Astrocyte of the spinal cord (primary cell): ENCODE measurements around the gene TUSC1.

ENCODE experiments used
- DNase-seq: peaks from one replicate; pipeline ENCODE4 v3.0.0; 2011; ENCODE audit warnings: low read depth, low spot score
- H3K4me3 ChIP-seq: 2 replicates; pipeline ENCODE4 v1.5.1; 2011; ENCODE audit warnings: low read depth, mild to moderate bottlenecking, low read length, moderate library complexity
- in situ Hi-C: cut with HindIII; loops from 2 replicates; pipeline ENCODE4 v1.10.0; 2017; ENCODE audit warnings: low sequenced_read_pairs
- TF ChIP-seq, protein P1 (sequence below): IDR thresholded peaks from 2 replicates; pipeline ENCODE4 v1.5.1; 2012; ENCODE audit warnings: low read depth, mild to moderate bottlenecking, low read length, inconsistent platforms

Gene TUSC1

GRCh38 chr9:25629231-25629630 lies 49.0 kb downstream of the TUSC1 start:
- in situ Hi-C loops: no loop called here
- TF ChIP-seq, protein P1, sequence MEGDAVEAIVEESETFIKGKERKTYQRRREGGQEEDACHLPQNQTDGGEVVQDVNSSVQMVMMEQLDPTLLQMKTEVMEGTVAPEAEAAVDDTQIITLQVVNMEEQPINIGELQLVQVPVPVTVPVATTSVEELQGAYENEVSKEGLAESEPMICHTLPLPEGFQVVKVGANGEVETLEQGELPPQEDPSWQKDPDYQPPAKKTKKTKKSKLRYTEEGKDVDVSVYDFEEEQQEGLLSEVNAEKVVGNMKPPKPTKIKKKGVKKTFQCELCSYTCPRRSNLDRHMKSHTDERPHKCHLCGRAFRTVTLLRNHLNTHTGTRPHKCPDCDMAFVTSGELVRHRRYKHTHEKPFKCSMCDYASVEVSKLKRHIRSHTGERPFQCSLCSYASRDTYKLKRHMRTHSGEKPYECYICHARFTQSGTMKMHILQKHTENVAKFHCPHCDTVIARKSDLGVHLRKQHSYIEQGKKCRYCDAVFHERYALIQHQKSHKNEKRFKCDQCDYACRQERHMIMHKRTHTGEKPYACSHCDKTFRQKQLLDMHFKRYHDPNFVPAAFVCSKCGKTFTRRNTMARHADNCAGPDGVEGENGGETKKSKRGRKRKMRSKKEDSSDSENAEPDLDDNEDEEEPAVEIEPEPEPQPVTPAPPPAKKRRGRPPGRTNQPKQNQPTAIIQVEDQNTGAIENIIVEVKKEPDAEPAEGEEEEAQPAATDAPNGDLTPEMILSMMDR: no peak
- H3K4me3 ChIP-seq: no peak overlapping the region
- no peak for DNase-seq
